Heart right ventricle (tissue), 16 donors: ENCODE results near the gene TUBGCP6. TPM values are rescaled to one million over a fixed set of nuclear protein-coding genes. Genes with fewer than 3 reads are reported as not detected.
"Not testable (repeated sequence)": the region's sequence is repeated elsewhere in the genome, so short reads cannot be mapped to it uniquely, and the experiment has no call there.

Experiments used
- ATAC-seq, 8 donors: fragments of 200-7000 bp; cut with Tn5 transposase; one replicate each; pipeline ENCODE4 v1.9.1; 2020; ENCODE audit warnings: mild to moderate bottlenecking in 8 of 8, moderate library complexity in 8 of 8, moderate number of reproducible peaks in 1 of 8
- DNase-seq, 2 donors: peaks; one replicate each; pipeline ENCODE4 v3.0.0-alpha.2; 2020
- H3K27ac ChIP-seq, 10 donors: fragments of 200-600 bp; sonication (generic) in 2 of 10; one replicate each; pipeline versions ENCODE4 v1.5.0 to v1.8.0; 2020 to 2022; ENCODE audit warnings: mild to moderate bottlenecking in 3 of 10
- H3K27me3 ChIP-seq, 7 donors: fragments of 200-600 bp; one replicate each; pipeline ENCODE4 v1.8.0; 2021 to 2022; ENCODE audit warnings: mild to moderate bottlenecking in 2 of 7
- H3K36me3 ChIP-seq, 9 donors: fragments of 200-600 bp; sonication (generic) in 1 of 9; one replicate each; pipeline versions ENCODE4 v1.5.0 to v1.8.0; 2020 to 2022; ENCODE audit warnings: mild to moderate bottlenecking in 2 of 9
- H3K4me1 ChIP-seq, 9 donors: fragments of 200-600 bp; sonication (generic) in 1 of 9; one replicate each; pipeline versions ENCODE4 v1.5.0 to v1.8.0; 2020 to 2022; ENCODE audit warnings: mild to moderate bottlenecking in 4 of 9
- H3K4me3 ChIP-seq, 10 donors: fragments of 200-600 bp; sonication (generic) in 2 of 10; one replicate each; pipeline versions ENCODE4 v1.5.0 to v1.8.0; 2020 to 2022; ENCODE audit warnings: mild to moderate bottlenecking in 7 of 10, moderate library complexity in 2 of 10
- H3K9me3 ChIP-seq, 11 donors: fragments of 200-600 bp in 10 of 11; sonication (generic) in 2 of 11; one replicate each; pipeline versions ENCODE4 v1.5.0 to v1.8.0; 2013 to 2022; ENCODE audit warnings: mild to moderate bottlenecking in 2 of 11, control low read depth in 1 of 11, moderate library complexity in 1 of 11
- CTCF ChIP-seq, 9 donors: fragments of 200-600 bp; sonication (generic) in 2 of 9; IDR thresholded peaks; one replicate each; pipeline versions ENCODE4 v1.5.0 to v1.8.0; 2021 to 2022; ENCODE audit warnings: antibody characterized with exemption in 9 of 9, mild to moderate bottlenecking in 5 of 9, moderate library complexity in 1 of 9
- WGBS, 2 donors: extraction: QIAGEN DNeasy Blood & Tissue Kit; methylation state at CpG; one replicate each; pipeline ENCODE4 v1.1.7; 2013; ENCODE audit warnings: inconsistent platforms in 1 of 2; 5-methylcytosine and 5-hydroxymethylcytosine counted together
- intact Hi-C, 10 donors: fragments of 100-400 bp; cut with DNase I; formaldehyde crosslinking; loops; one replicate each; pipeline versions ENCODE4 v1.11.1 to v1.14.2; 2022
- polyA plus RNA-seq, 2 donors: library from polyadenylated mRNA; stranded (reverse); fragments of 200-250 nt; gene quantifications; one replicate each; pipeline ENCODE4 v1.2.3, GENCODE V29; 2013
- total RNA-seq, 10 donors: library from RNA; stranded (reverse); fragmentation: NEBNext Ultra II Directional in 3 of 10; extraction: Animal tissue kit (Norgen Biotek cat#: 25700) in 3 of 10; gene quantifications; one replicate each; pipeline versions ENCODE4 v1.2.1 to v1.2.4, GENCODE V29; 2021 to 2023
- donor health status: Arrhythmogenic right ventricular cardiomyopathy.
- donor health status: ischemic (EF 13 %, LVEDD 7.1; RV severe dilation, severe dysfunction).
- donor health status: healthy with polysubstance abuse.
- donor health status: DM: no; HTN: yes; CAD: no.
- donor health status: DM: no; HTN: no; CAD: no.
- donor health status: ischemic (EF 25% LVEDD 6.9; RV normal size, moderate dysfunction).
- donor health status: ischemic (EF 25% LVEDD 5.7; RV mildly dilated, moderate dysfunction).
- donor health status: healthy.
- donor health status: DM: yes; HTN: yes; CAD: no.
- donor health status: Ischemic cardiomyopathy.
- donor health status: ischemic (EF 35%, LVEDD 5.7; RV mildly dilated, moderate dysfunction).
- donor health status: nonischemic (EF 11% LVEDD 7.7; RV severe dilation, severe dysfunction).
- donor health status: DM: yes; HTN: yes; CAD: no.
- donor health status: PGD.
- donor health status: ischemic (EF 29% LVEDD 5.4; RV normal size, mild dysfunction).
- donor health status: nonischemic (EF 23%, LVEDD 6.1; RV moderate dilation, normal function).

TUBGCP6 gene
- total and polyA plus RNA-seq, 12 donors: 14.2 to 40.7 (median 18.5) TPM

GRCh38 chr22:50208430-50208938 lies 36.3 kb downstream of the TUBGCP6 start:
- intact Hi-C loops: loop anchor here in 5 of 10 donors (2.0 to 10.0 kb wide), 5 partner anchors 56 to 281 kb away; no protein-coding TSS in a partner anchor
- Histone ChIP-seq H3K4me1 (peaks cover 13 to 38% (median 24%) of the 10 kb centered on the region in 9 donors), H3K36me3 (peaks cover 0 to 94% (median 41%) of the 10 kb centered on the region in 9 donors), H3K9me3 (no peaks in the 10 kb centered on the region), H3K4me3 (no peak overlapping the region), H3K27ac (no peak overlapping the region), H3K27me3 (no peaks in the 10 kb centered on the region)
- DNase-seq (no peak), ATAC-seq (no peak)
- WGBS, 2 donors: 85 to 89% methylated on average over 22 of the region's 22 CpGs
- TF ChIP-seq CTCF (IDR thresholded peaks at IDR 0.05): no peak

- Histone ChIP-seq H3K27me3 (no peaks in the 10 kb centered on the region), H3K4me3 (no peak overlapping the region), H3K36me3 (peaks cover 0 to 88% (median 41%) of the 10 kb centered on the region in 9 donors), H3K9me3 (no peaks in the 10 kb centered on the region), H3K27ac (no peak overlapping the region), H3K4me1 (peaks cover 14 to 42% (median 27%) of the 10 kb centered on the region in 9 donors)
- DNase-seq: no peak
- no peak for TF ChIP-seq CTCF (IDR thresholded peaks at IDR 0.05)
- intact Hi-C loops: loop anchor here in 6 of 10 donors (2.0 to 10.0 kb wide), 5 partner anchors 55 to 280 kb away; no protein-coding TSS in a partner anchor
- 65 to 67% methylated on average over 23 of the region's 23 CpGs for WGBS, 2 donors
- peak in 2 of 8 donors; percentile 8 to 15 for ATAC-seq
These were observed 37.3 kb downstream of the TUBGCP6 start for GRCh38 chr22:50207383-50208140.

GRCh38 chr22:50206599-50206998 lies 38.2 kb downstream of the TUBGCP6 start:
- ATAC-seq (peak; percentile 57 to 89 (median 78)), DNase-seq (peak; percentile 68 to 73)
- intact Hi-C loops: loop anchor here in 5 of 10 donors (2.0 to 10.0 kb wide), 4 partner anchors 54 to 279 kb away; no protein-coding TSS in a partner anchor
- peak; percentile 25 to 66 (median 58) for TF ChIP-seq CTCF (IDR thresholded peaks at IDR 0.05)
- Histone ChIP-seq H3K27me3 (no peaks in the 10 kb centered on the region), H3K4me1 (peaks cover 14 to 52% (median 37%) of the 10 kb centered on the region in 9 donors), H3K36me3 (peaks cover 0 to 79% (median 32%) of the 10 kb centered on the region in 9 donors), H3K9me3 (no peaks in the 10 kb centered on the region), H3K27ac (peak overlapping the region in 7 of 10 donors; percentile 1 to 60 (median 40)), H3K4me3 (no peak overlapping the region)
- 23 to 43% methylated on average over 10 of the region's 10 CpGs for WGBS, 2 donors

GRCh38 chr22:50205781-50206569 lies 38.8 kb downstream of the TUBGCP6 start:
- no peak for TF ChIP-seq CTCF (IDR thresholded peaks at IDR 0.05)
- no peak for DNase-seq
- Histone ChIP-seq H3K27ac (peak overlapping the region; percentile 8 to 72 (median 40)), H3K27me3 (no peaks in the 10 kb centered on the region), H3K9me3 (no peaks in the 10 kb centered on the region), H3K4me1 (peaks cover 14 to 52% (median 37%) of the 10 kb centered on the region in 9 donors), H3K4me3 (no peak overlapping the region), H3K36me3 (peaks cover 0 to 73% (median 30%) of the 10 kb centered on the region in 9 donors)
- WGBS, 2 donors: 90 to 91% methylated on average over 45 of the region's 45 CpGs
- ATAC-seq: no peak
- intact Hi-C loops: loop anchor here in 5 of 10 donors (2.0 to 10.0 kb wide), 4 partner anchors 54 to 279 kb away; no protein-coding TSS in a partner anchor

GRCh38 chr22:50204998-50205397 lies 39.8 kb downstream of the TUBGCP6 start:
- not testable (repeated sequence) for ATAC-seq, H3K9me3 ChIP-seq, DNase-seq, H3K27me3 ChIP-seq
- intact Hi-C loops: loop anchor here in 4 of 10 donors (5.0 to 10.0 kb wide), 3 partner anchors 53 to 278 kb away; no protein-coding TSS in a partner anchor
- H3K4me3 ChIP-seq: peak overlapping the region in 1 of 10 donors; percentile 2
- WGBS, 2 donors: 91% methylated on average over 9 of the region's 9 CpGs
- peaks cover 0 to 63% (median 21%) of the 10 kb centered on the region in 9 donors for H3K36me3 ChIP-seq
- H3K27ac ChIP-seq: peak overlapping the region in 1 of 10 donors; percentile 43
- H3K4me1 ChIP-seq: peaks cover 14 to 55% (median 39%) of the 10 kb centered on the region in 9 donors
